Ishikawa (cell line): ENCODE results near the gene C1orf210.
A peak's percentile ranks its signal among the peaks of the same experiment; 100 is the strongest.

Source experiments
- CEBPB ChIP-seq: IDR thresholded peaks from 2 replicates; pipeline ENCODE4 v1.6.1; 2012
- CREB1 ChIP-seq: IDR thresholded peaks from 2 replicates; pipeline ENCODE4 v1.6.1; 2012; ENCODE audit warnings: low read depth
- EGR1 ChIP-seq: IDR thresholded peaks from 2 replicates; pipeline ENCODE4 v1.6.1; 2012
- EP300 ChIP-seq: IDR thresholded peaks from 2 replicates; pipeline ENCODE4 v1.6.1; 2012; ENCODE audit warnings: borderline replicate concordance
- FOXM1 ChIP-seq: IDR thresholded peaks from 2 replicates; pipeline ENCODE4 v1.6.1; 2012; ENCODE audit warnings: low read depth, borderline replicate concordance
- NFIC ChIP-seq: IDR thresholded peaks from 2 replicates; pipeline ENCODE4 v1.6.1; 2012
- RAD21 ChIP-seq: IDR thresholded peaks from 2 replicates; pipeline ENCODE4 v1.6.1; 2012; ENCODE audit warnings: low read depth
- TAF1 ChIP-seq: IDR thresholded peaks from 2 replicates; pipeline ENCODE4 v1.6.1; 2012; ENCODE audit warnings: low read depth, mild to moderate bottlenecking
- TCF12 ChIP-seq: IDR thresholded peaks from 2 replicates; pipeline ENCODE4 v1.6.1; 2012; ENCODE audit warnings: low read depth
- TEAD4 ChIP-seq: IDR thresholded peaks from 2 replicates; pipeline ENCODE4 v1.6.1; 2012
- YY1 ChIP-seq: IDR thresholded peaks from 2 replicates; pipeline ENCODE4 v1.6.1; 2012; ENCODE audit warnings: low read depth
- ZBTB7A ChIP-seq: IDR thresholded peaks from 2 replicates; pipeline ENCODE4 v1.6.1; 2012; ENCODE audit warnings: low read depth
- TF ChIP-seq, protein P1 (sequence below): IDR thresholded peaks from 2 replicates; pipeline ENCODE4 v1.6.1; 2012
- TF ChIP-seq, protein P2 (sequence below): IDR thresholded peaks from 2 replicates; pipeline ENCODE4 v1.6.1; 2012; ENCODE audit warnings: low read depth, mild to moderate bottlenecking
- TF ChIP-seq, protein P3 (sequence below): IDR thresholded peaks from 2 replicates; pipeline ENCODE4 v1.6.1; 2012

The C1orf210 gene

DNA sequence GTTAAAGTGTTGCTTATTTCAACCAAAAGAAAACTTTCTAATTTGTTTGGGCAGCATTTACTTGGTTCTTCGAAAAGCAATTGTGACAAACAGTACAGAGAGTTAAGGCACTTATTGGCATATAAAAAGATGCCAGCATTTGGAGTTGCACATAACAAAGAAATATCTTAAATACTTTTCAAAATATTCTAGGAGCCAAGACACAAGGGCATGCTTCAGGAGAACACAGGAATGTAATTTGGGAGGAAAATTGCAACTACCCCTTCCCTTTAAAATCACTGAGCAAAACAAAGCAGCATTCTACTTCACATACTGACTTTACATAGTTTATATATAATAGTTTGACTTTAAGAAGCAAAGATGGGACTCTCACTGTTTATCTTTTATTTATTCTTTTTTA is 10.8 kb upstream of the C1orf210 start:
- TF ChIP-seq TEAD4 (peak; percentile 50; the same call in 1 of the 2 replicates), NFIC (no peak), TAF1 (no peak), CEBPB (no peak), YY1 (no peak), FOXM1 (no peak)
- TF ChIP-seq, protein P1, sequence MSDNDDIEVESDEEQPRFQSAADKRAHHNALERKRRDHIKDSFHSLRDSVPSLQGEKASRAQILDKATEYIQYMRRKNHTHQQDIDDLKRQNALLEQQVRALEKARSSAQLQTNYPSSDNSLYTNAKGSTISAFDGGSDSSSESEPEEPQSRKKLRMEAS: no peak

DNA sequence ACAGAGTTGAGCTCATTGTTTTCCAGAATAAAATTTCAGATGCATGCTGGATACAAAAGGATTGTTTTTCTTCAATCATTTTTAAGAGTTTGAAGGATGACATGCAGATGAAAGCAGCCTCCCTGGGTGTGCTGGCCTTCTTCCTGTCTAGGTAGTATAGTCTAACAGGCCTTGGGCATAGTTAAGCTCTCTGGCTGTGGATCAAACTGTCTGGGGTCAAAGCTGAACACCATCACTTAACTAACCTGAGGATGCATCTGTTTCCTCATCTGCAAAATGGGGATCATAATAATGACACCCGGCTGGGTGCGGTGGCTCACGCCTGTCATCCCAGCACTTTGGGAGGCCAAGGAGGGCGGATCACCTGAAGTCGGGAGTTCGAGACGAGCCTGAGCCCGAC is 9.4 kb upstream of the C1orf210 start:
- TF ChIP-seq, protein P2, sequence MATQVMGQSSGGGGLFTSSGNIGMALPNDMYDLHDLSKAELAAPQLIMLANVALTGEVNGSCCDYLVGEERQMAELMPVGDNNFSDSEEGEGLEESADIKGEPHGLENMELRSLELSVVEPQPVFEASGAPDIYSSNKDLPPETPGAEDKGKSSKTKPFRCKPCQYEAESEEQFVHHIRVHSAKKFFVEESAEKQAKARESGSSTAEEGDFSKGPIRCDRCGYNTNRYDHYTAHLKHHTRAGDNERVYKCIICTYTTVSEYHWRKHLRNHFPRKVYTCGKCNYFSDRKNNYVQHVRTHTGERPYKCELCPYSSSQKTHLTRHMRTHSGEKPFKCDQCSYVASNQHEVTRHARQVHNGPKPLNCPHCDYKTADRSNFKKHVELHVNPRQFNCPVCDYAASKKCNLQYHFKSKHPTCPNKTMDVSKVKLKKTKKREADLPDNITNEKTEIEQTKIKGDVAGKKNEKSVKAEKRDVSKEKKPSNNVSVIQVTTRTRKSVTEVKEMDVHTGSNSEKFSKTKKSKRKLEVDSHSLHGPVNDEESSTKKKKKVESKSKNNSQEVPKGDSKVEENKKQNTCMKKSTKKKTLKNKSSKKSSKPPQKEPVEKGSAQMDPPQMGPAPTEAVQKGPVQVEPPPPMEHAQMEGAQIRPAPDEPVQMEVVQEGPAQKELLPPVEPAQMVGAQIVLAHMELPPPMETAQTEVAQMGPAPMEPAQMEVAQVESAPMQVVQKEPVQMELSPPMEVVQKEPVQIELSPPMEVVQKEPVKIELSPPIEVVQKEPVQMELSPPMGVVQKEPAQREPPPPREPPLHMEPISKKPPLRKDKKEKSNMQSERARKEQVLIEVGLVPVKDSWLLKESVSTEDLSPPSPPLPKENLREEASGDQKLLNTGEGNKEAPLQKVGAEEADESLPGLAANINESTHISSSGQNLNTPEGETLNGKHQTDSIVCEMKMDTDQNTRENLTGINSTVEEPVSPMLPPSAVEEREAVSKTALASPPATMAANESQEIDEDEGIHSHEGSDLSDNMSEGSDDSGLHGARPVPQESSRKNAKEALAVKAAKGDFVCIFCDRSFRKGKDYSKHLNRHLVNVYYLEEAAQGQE: no peak
- TF ChIP-seq YY1 (no peak), TEAD4 (no peak), FOXM1 (no peak), CEBPB (no peak), TCF12 (no peak), ZBTB7A (no peak), CREB1 (no peak), NFIC (no peak), RAD21 (no peak), EP300 (no peak), TAF1 (no peak)
- TF ChIP-seq, protein P1: no peak
- TF ChIP-seq, protein P3, sequence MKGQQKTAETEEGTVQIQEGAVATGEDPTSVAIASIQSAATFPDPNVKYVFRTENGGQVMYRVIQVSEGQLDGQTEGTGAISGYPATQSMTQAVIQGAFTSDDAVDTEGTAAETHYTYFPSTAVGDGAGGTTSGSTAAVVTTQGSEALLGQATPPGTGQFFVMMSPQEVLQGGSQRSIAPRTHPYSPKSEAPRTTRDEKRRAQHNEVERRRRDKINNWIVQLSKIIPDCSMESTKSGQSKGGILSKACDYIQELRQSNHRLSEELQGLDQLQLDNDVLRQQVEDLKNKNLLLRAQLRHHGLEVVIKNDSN: no peak

DNA sequence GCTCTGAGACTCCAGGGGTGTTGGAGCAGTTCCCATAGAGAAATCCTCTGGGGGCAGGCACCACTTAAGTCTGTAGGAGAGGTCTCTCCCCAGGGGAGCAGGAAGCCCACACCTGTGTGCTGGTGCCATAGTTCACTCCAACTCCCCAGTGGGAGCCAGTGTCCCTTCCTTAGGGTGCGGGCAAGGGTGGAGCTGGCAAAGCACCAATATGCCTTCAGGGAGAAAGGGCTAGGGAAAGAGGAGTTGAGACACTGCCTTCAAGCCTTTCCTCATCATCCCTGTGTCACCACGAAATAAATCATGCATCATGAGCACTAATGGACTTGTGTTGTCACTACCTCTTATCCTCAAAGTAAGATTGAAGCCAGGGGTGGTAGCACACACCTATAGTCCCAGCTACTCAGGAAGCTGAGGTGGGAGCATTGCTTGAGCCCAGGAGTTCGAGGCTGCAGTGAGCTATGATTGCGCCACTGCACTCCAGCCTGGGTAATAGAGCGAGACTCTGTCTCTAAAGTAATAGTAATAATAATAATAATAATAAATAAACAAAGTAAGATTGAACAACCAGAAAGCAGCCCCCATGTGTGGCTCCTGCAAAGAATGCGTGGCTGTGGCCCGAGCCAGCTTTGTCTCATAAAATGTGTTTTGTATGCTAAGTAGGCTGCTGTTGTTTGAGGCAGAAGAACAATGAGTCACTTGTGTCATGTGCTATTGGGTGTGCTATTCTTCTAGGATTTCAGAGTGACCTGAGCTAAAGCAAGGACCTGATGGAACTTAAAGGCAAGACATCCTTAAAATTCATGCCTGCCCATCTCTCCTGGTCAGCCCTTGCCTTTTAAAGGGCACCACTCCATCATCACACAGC is 8.7 kb upstream of the C1orf210 start:
- TF ChIP-seq CEBPB (peak; percentile 55), FOXM1 (no peak)
- TF ChIP-seq, protein P3: 0 out of 2 replicates have a peak, but pooled peaks have one; percentile 34

DNA sequence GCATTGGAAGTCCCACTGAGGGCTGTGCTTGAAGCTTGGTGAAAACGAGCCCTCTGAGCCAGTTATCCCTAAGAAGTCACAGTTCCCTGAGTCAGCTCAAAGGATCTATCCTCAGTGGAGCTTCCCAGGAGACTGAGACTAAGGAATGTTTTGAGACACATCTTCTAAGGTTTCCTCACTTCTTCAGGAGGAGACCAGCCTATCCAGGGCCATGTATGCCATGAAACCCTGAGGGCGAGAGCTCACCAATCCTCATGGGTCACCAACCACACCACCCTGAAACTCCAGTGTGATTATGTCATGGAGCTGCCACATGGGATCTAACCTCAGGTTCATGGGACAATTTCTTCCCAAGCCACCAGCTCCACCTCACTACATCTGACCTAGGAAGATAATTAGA is 7.8 kb upstream of the C1orf210 start:
- TF ChIP-seq TEAD4 (no peak), TAF1 (no peak), RAD21 (no peak), EGR1 (no peak), ZBTB7A (no peak), CEBPB (no peak), CREB1 (no peak), TCF12 (no peak), NFIC (no peak), EP300 (no peak)
- TF ChIP-seq, protein P2: no peak

DNA sequence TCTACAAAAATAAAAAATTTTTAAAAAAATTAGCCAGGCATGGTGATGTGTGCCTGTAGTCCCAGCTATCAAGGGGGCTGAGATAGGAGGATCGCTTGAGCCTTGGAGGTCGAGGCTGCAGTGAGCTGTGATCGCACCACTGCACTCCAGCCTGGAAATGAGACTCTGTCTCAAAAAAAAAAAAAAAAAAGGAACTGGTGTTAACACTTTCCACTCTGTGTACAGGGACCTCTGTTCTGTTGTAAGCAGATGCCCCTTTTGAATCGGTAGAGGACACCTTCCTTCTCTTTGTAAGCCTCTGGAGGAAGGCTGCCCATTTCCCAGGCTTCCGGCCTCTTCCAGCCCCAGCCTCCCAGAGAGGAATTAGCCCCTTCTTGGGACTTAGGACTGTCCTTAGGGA is 7.3 kb upstream of the C1orf210 start:
- TF ChIP-seq, protein P3: no peak
- TF ChIP-seq, protein P1: no peak
- no peak for TF ChIP-seq FOXM1
- no peak for TF ChIP-seq YY1
- TF ChIP-seq EP300: no peak
- TF ChIP-seq CREB1: no peak
- no peak for TF ChIP-seq CEBPB
- TF ChIP-seq, protein P2: no peak
- TF ChIP-seq RAD21: no peak
- no peak for TF ChIP-seq ZBTB7A
- TF ChIP-seq TEAD4: no peak
- no peak for TF ChIP-seq NFIC
- no peak for TF ChIP-seq TCF12
